DMS114 treated with DMSO at 0.1 percent for 48 hours (cell line): ENCODE measurements around the gene BTC.
"Not testable (repeated sequence)": the region's sequence is repeated elsewhere in the genome, so short reads cannot be mapped to it uniquely, and the experiment has no call there.

Source experiments
- DNase-seq: peaks from one replicate; lab custom pipeline; 2025; ENCODE audit not compliant: unreplicated experiment; lab: John Stamatoyannopoulos, UW

BTC gene

GRCh38 chr4:74758551-74759145 is 35.7 kb downstream of the BTC start:
- no peak for DNase-seq

- no peak for DNase-seq
Observed at GRCh38 chr4:74757136-74757535, 37.2 kb downstream of the BTC start.

- no peak for DNase-seq
Observed at GRCh38 chr4:74755486-74755885, 38.8 kb downstream of the BTC start.

GRCh38 chr4:74754218-74754617 is 40.1 kb downstream of the BTC start:
- no peak for DNase-seq

GRCh38 chr4:74752798-74753197 is 41.5 kb downstream of the BTC start:
- DNase-seq: no peak

GRCh38 chr4:74751856-74752255 is 42.5 kb downstream of the BTC start:
- no peak for DNase-seq

GRCh38 chr4:74751247-74751646 is 43.1 kb downstream of the BTC start:
- no peak for DNase-seq

- DNase-seq: no peak
Observed at GRCh38 chr4:74742185-74742584, 52.1 kb downstream of the BTC start.

- DNase-seq: no peak
Observed at GRCh38 chr4:74738464-74739143, 55.7 kb downstream of the BTC start.

GRCh38 chr4:74734995-74735394 is 59.3 kb downstream of the BTC start:
- DNase-seq: no peak

- DNase-seq: no peak
Observed at GRCh38 chr4:74733756-74734155, 60.6 kb downstream of the BTC start.

- no peak for DNase-seq
Observed at GRCh38 chr4:74724979-74725378, 69.3 kb downstream of the BTC start.

GRCh38 chr4:74716436-74716765 is 77.9 kb downstream of the BTC start:
- no peak for DNase-seq

- no peak for DNase-seq
Observed at GRCh38 chr4:74715706-74716435, 78.5 kb downstream of the BTC start.

- DNase-seq: no peak
Observed at GRCh38 chr4:74714611-74715130, 79.7 kb downstream of the BTC start.

GRCh38 chr4:74708135-74708534 is 86.2 kb downstream of the BTC start:
- DNase-seq: not testable (repeated sequence)
